CD4-positive, CD25-positive, alpha-beta regulatory T cell (primary cell): Measurements from ENCODE around the gene CSNK1G1. TPM values are rescaled to one million over a fixed set of nuclear protein-coding genes. Genes with fewer than 3 reads are reported as not detected.
A peak's percentile ranks its signal among the peaks of the same experiment; 100 is the strongest.

Source experiments
- ATAC-seq, 2 donors: fragments of 150-1000 bp; cut with Tn5 transposase; one replicate each; pipeline ENCODE4 v1.10.0; 2021; ENCODE audit warnings: low read depth in 2 of 2, moderate number of reproducible peaks in 2 of 2, moderate library complexity in 1 of 2
- DNase-seq, 3 donors: peaks; one replicate each; pipeline versions ENCODE4 v3.0.0 to v3.0.0-alpha.2; 2012 to 2022; ENCODE audit warnings: mixed read lengths in 1 of 3
- H3K27ac ChIP-seq: one replicate; pipeline ENCODE4 v1.7.0; 2013; ENCODE audit warnings: mild to moderate bottlenecking, low read length; ENCODE audit not compliant: insufficient read depth, poor library complexity, severe bottlenecking
- H3K27me3 ChIP-seq: one replicate; pipeline ENCODE4 v1.7.0; 2013; ENCODE audit warnings: low read length; ENCODE audit not compliant: control insufficient read depth, insufficient read depth
- H3K36me3 ChIP-seq: one replicate; pipeline ENCODE4 v1.7.0; 2013; ENCODE audit warnings: mild to moderate bottlenecking, low read length, moderate library complexity; ENCODE audit not compliant: control insufficient read depth, insufficient read depth
- H3K4me1 ChIP-seq: 2 replicates; pipeline ENCODE4 v1.7.0; 2013; ENCODE audit warnings: mild to moderate bottlenecking, low read length; ENCODE audit not compliant: insufficient read depth, control insufficient read depth, poor library complexity, severe bottlenecking
- H3K4me3 ChIP-seq: one replicate; pipeline ENCODE4 v1.7.0; 2013; ENCODE audit warnings: low read depth, mild to moderate bottlenecking, low read length, moderate library complexity
- H3K9me3 ChIP-seq, 2 experiments: 1 replicate in 1 of 2; 2 replicates in 1 of 2; pipeline ENCODE4 v1.7.0; 2013; ENCODE audit warnings: low read length in 2 of 2, mild to moderate bottlenecking in 1 of 2, moderate library complexity in 1 of 2; ENCODE audit not compliant: control insufficient read depth in 2 of 2
- H3K27ac Mint-ChIP-seq, 3 donors: one replicate each; pipeline ENCODE4 v1.8.0; 2020 to 2022; ENCODE audit warnings: mild to moderate bottlenecking in 3 of 3, mixed read lengths in 3 of 3, moderate library complexity in 2 of 3
- H3K27me3 Mint-ChIP-seq: one replicate; pipeline ENCODE4 v1.8.0; 2022; ENCODE audit warnings: mild to moderate bottlenecking, mixed read lengths
- H3K36me3 Mint-ChIP-seq: one replicate; pipeline ENCODE4 v1.8.0; 2020; ENCODE audit warnings: mixed read lengths
- H3K4me1 Mint-ChIP-seq, 4 donors: one replicate each; pipeline ENCODE4 v1.8.0; 2020 to 2022; ENCODE audit warnings: mixed read lengths in 4 of 4, mild to moderate bottlenecking in 1 of 4
- H3K4me3 Mint-ChIP-seq, 4 donors: one replicate each; pipeline ENCODE4 v1.8.0; 2020 to 2022; ENCODE audit warnings: mild to moderate bottlenecking in 4 of 4, mixed read lengths in 4 of 4, moderate library complexity in 3 of 4
- H3K9me3 Mint-ChIP-seq, 7 donors: one replicate each; pipeline ENCODE4 v1.8.0; 2020 to 2022; ENCODE audit warnings: mixed read lengths in 7 of 7, mild to moderate bottlenecking in 3 of 7, moderate library complexity in 2 of 7
- polyA plus RNA-seq, 4 donors: library from polyadenylated mRNA; unstranded; fragments of 300-500 nt; fragmentation: Illumina TruSeq; gene quantifications; one replicate each; pipeline ENCODE4 v1.2.3, GENCODE V29; 2021
- total RNA-seq: library from RNA; stranded (reverse); gene quantifications from one replicate; pipeline ENCODE4 v1.2.3, GENCODE V29; 2022

Gene CSNK1G1
- total and polyA plus RNA-seq, 5 donors from 2014 or later: 14.4 to 27.6 (median 15.1) TPM

DNA sequence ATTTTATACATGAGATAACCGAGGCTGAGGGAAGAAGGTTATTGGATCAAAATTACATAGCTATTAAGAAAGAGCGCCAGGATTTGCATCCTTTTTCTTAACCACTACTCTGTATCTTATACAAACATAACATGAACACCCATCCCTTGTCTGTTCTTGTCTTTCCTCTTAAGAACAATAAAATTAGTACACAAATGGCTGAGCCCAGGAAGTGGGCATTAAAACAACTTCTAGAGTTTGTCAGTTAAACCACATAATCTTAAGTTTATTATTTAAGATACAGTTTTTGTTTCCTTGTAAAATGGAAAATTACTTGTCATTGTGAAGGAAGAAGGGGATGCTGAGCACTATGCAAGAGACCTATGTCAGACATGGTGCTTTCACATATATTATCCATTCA is 144.3 kb downstream of the CSNK1G1 start:
- Mint-ChIP-seq H3K4me3 (no peak overlapping the region), H3K27ac (peak overlapping the region in 1 of 3 donors; percentile 61), H3K27me3 (no peaks in the 10 kb centered on the region), H3K4me1 (peaks cover 0 to 15% (median 8%) of the 10 kb centered on the region in 4 donors), H3K36me3 (peaks cover 31% of the 10 kb centered on the region), H3K9me3 (peaks cover 0 to 2% (median 0%) of the 10 kb centered on the region in 7 donors)
- Histone ChIP-seq H3K9me3 (no peaks in the 10 kb centered on the region), H3K36me3 (peaks cover 29% of the 10 kb centered on the region), H3K27me3 (no peaks in the 10 kb centered on the region), H3K4me3 (no peak overlapping the region), H3K4me1 (peaks cover 4% of the 10 kb centered on the region), H3K27ac (no peak overlapping the region)
- no peak for ATAC-seq
- DNase-seq: peak in 1 of 3 donors; percentile 25

DNA sequence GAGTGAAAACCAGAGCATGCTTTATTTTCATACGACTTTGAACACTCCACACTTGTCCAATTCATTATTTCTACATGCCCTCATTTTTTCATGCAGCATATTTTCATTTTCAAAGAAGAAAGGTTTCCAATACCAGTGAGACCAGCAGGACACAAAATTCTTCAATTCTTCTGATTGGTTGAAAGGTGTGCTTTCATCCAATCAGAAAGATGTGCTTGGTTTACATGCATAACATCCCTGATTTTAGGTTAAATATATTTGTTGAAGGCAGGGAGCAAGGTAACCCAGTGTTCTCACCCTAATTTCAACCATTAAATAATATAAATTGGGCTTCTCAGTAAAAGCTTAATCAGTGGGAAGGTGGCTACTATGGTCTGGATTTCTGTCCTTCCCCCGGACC is 145.6 kb downstream of the CSNK1G1 start:
- Mint-ChIP-seq H3K27ac (no peak overlapping the region), H3K9me3 (peaks cover 0 to 2% (median 0%) of the 10 kb centered on the region in 7 donors), H3K27me3 (no peaks in the 10 kb centered on the region), H3K4me3 (no peak overlapping the region), H3K36me3 (peaks cover 22% of the 10 kb centered on the region), H3K4me1 (peaks cover 0 to 15% (median 8%) of the 10 kb centered on the region in 4 donors)
- Histone ChIP-seq H3K4me3 (no peak overlapping the region), H3K4me1 (peaks cover 4% of the 10 kb centered on the region), H3K27ac (no peak overlapping the region), H3K9me3 (no peaks in the 10 kb centered on the region), H3K27me3 (no peaks in the 10 kb centered on the region), H3K36me3 (peaks cover 22% of the 10 kb centered on the region)
- DNase-seq: no peak
- ATAC-seq: no peak

- Mint-ChIP-seq H3K27me3 (no peaks in the 10 kb centered on the region), H3K27ac (no peak overlapping the region), H3K9me3 (peaks cover 0 to 2% (median 0%) of the 10 kb centered on the region in 7 donors), H3K4me1 (peaks cover 0 to 15% (median 8%) of the 10 kb centered on the region in 4 donors), H3K4me3 (no peak overlapping the region), H3K36me3 (peaks cover 25% of the 10 kb centered on the region)
- no peak for ATAC-seq
- no peaks in the 10 kb centered on the region for H3K27me3 ChIP-seq
- no peak overlapping the region for H3K27ac ChIP-seq
- peaks cover 22% of the 10 kb centered on the region for H3K36me3 ChIP-seq
- no peaks in the 10 kb centered on the region for H3K9me3 ChIP-seq
- H3K4me3 ChIP-seq: no peak overlapping the region
- peaks cover 4% of the 10 kb centered on the region for H3K4me1 ChIP-seq
- DNase-seq: peak in 2 of 3 donors; percentile 14 to 59
These were observed 146.2 kb downstream of the CSNK1G1 start for GRCh38 chr15:64209680-64210334.

- Histone ChIP-seq H3K9me3 (no peaks in the 10 kb centered on the region), H3K27me3 (no peaks in the 10 kb centered on the region), H3K4me3 (no peak overlapping the region), H3K36me3 (peaks cover 31% of the 10 kb centered on the region), H3K27ac (no peak overlapping the region), H3K4me1 (no peaks in the 10 kb centered on the region)
- H3K4me1 Mint-ChIP-seq: peaks cover 0 to 5% (median 0%) of the 10 kb centered on the region in 4 donors
- peaks cover 35% of the 10 kb centered on the region for H3K36me3 Mint-ChIP-seq
- DNase-seq (no peak), ATAC-seq (no peak)
- H3K27ac Mint-ChIP-seq: no peak overlapping the region
- no peaks in the 10 kb centered on the region for H3K27me3 Mint-ChIP-seq
- H3K4me3 Mint-ChIP-seq: no peak overlapping the region
- peaks cover 0 to 2% (median 0%) of the 10 kb centered on the region in 7 donors for H3K9me3 Mint-ChIP-seq
These were observed 150.8 kb downstream of the CSNK1G1 start for GRCh38 chr15:64205202-64205601.

DNA sequence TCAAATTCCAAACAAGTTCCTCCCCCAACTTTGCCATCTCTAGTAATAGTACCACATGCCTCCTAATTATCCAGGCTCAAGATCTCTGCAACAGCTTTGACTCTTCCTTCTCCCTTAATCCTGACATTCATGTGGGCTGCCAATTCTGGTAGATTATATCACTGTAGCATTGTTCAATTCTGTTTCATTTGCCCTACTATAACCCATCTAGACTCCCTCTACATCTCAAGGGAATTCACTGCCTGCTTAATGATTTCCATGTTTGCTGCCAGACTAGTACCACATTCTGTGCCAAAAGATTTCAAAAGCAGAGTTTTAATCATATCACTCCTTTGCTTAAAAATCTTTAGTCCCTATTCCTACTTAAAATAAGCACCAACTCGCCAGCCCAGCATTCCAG is 158.5 kb downstream of the CSNK1G1 start:
- Mint-ChIP-seq H3K27ac (peak overlapping the region in 1 of 3 donors; percentile 5), H3K9me3 (no peaks in the 10 kb centered on the region), H3K27me3 (no peaks in the 10 kb centered on the region), H3K4me3 (no peak overlapping the region), H3K4me1 (peaks cover 0 to 14% (median 0%) of the 10 kb centered on the region in 4 donors), H3K36me3 (peaks cover 37% of the 10 kb centered on the region)
- Histone ChIP-seq H3K4me3 (no peak overlapping the region), H3K4me1 (no peaks in the 10 kb centered on the region), H3K9me3 (no peaks in the 10 kb centered on the region), H3K36me3 (peaks cover 35% of the 10 kb centered on the region), H3K27ac (no peak overlapping the region), H3K27me3 (no peaks in the 10 kb centered on the region)
- no peak for ATAC-seq
- no peak for DNase-seq

- ATAC-seq (no peak), DNase-seq (no peak)
- no peak overlapping the region for H3K4me3 ChIP-seq
- H3K36me3 Mint-ChIP-seq: peaks cover 28% of the 10 kb centered on the region
- no peaks in the 10 kb centered on the region for H3K9me3 Mint-ChIP-seq
- peaks cover 20% of the 10 kb centered on the region for H3K36me3 ChIP-seq
- no peak overlapping the region for H3K27ac Mint-ChIP-seq
- no peaks in the 10 kb centered on the region for H3K27me3 ChIP-seq
- no peaks in the 10 kb centered on the region for H3K4me1 ChIP-seq
- H3K27ac ChIP-seq: no peak overlapping the region
- H3K4me1 Mint-ChIP-seq: peaks cover 0 to 17% (median 2%) of the 10 kb centered on the region in 4 donors
- no peaks in the 10 kb centered on the region for H3K27me3 Mint-ChIP-seq
- no peaks in the 10 kb centered on the region for H3K9me3 ChIP-seq
- no peak overlapping the region for H3K4me3 Mint-ChIP-seq
These were observed 162.0 kb downstream of the CSNK1G1 start for GRCh38 chr15:64193971-64194370.

GRCh38 chr15:64191971-64192830 is 163.8 kb downstream of the CSNK1G1 start:
- Histone ChIP-seq H3K27ac (no peak overlapping the region), H3K4me1 (no peaks in the 10 kb centered on the region), H3K4me3 (no peak overlapping the region), H3K27me3 (no peaks in the 10 kb centered on the region), H3K9me3 (no peaks in the 10 kb centered on the region), H3K36me3 (peaks cover 19% of the 10 kb centered on the region)
- DNase-seq (no peak), ATAC-seq (no peak)
- Mint-ChIP-seq H3K27me3 (no peaks in the 10 kb centered on the region), H3K4me3 (no peak overlapping the region), H3K36me3 (peaks cover 33% of the 10 kb centered on the region), H3K27ac (no peak overlapping the region), H3K9me3 (no peaks in the 10 kb centered on the region), H3K4me1 (peaks cover 0 to 14% (median 2%) of the 10 kb centered on the region in 4 donors)
